Prostate gland (tissue), 2 donors: ENCODE data around the gene OGA. TPM values are rescaled to one million over a fixed set of nuclear protein-coding genes. Genes with fewer than 3 reads are reported as not detected.

ENCODE experiments used
- DNase-seq: peaks from one replicate; pipeline ENCODE4 v3.0.0-alpha.2; 2019; ENCODE audit warnings: low spot score
- H3K27ac ChIP-seq, 2 donors: fragments of 200-600 bp; sonication (generic); 2 replicates each; pipeline ENCODE4 v1.5.1; 2017 to 2019
- H3K27me3 ChIP-seq: fragments of 200-600 bp; sonication (generic); replicated peaks from 2 replicates; pipeline ENCODE4 v1.5.1; 2019; ENCODE audit not compliant: insufficient read depth
- H3K36me3 ChIP-seq, 2 donors: fragments of 200-600 bp; sonication (generic); 1 replicate in 1 of 2; 2 replicates in 1 of 2; pipeline versions ENCODE4 v1.5.1 to v1.8.1; 2017 to 2019
- H3K4me1 ChIP-seq: fragments of 200-600 bp; sonication (generic); replicated peaks from 2 replicates; pipeline ENCODE4 v1.5.1; 2019
- H3K4me3 ChIP-seq, 2 donors: fragments of 200-600 bp; sonication (generic); 2 replicates each; pipeline ENCODE4 v1.5.1; 2017 to 2019
- H3K9me3 ChIP-seq: fragments of 200-600 bp; sonication (generic); 2 replicates; pipeline ENCODE4 v1.5.1; 2017
- POLR2A ChIP-seq: fragments of 450-650 bp; IDR thresholded peaks from one replicate; pipeline ENCODE4 v1.6.1; 2016; ENCODE audit warnings: antibody characterized with exemption, mild to moderate bottlenecking
- POLR2AphosphoS5 ChIP-seq: sonication (generic); formaldehyde crosslinking; IDR thresholded peaks from one replicate; pipeline ENCODE4 v1.6.1; 2017; ENCODE audit warnings: antibody characterized with exemption
- WGBS: methylation state at CpG from one replicate; pipeline ENCODE4 v1.1.5; 2018; 5-methylcytosine and 5-hydroxymethylcytosine counted together
- intact Hi-C: fragments of 100-400 bp; cut with DNase I; formaldehyde crosslinking; loops from one replicate; pipeline ENCODE4 v1.14.2; 2022
- total RNA-seq, 2 donors: library from RNA; depleted of rRNA; stranded (reverse); fragments of >200 nt; gene quantifications; one replicate each; pipeline ENCODE4 v1.1.0, GENCODE V29; 2016
- TF ChIP-seq, protein P1 (sequence below), 4 experiments: fragments of 200-600 bp in 2 of 4; fragments of 450-650 bp in 2 of 4; sonication (generic) in 2 of 4; IDR thresholded peaks; 1 replicate in 3 of 4; 2 replicates in 1 of 4; pipeline ENCODE4 v1.5.1; 2016 to 2019; ENCODE audit warnings: antibody characterized with exemption in 4 of 4, mild to moderate bottlenecking in 2 of 4, moderate library complexity in 2 of 4

Gene OGA
- total RNA-seq, 2 donors from 2014 or later, result 82.5 to 143 TPM

DNA sequence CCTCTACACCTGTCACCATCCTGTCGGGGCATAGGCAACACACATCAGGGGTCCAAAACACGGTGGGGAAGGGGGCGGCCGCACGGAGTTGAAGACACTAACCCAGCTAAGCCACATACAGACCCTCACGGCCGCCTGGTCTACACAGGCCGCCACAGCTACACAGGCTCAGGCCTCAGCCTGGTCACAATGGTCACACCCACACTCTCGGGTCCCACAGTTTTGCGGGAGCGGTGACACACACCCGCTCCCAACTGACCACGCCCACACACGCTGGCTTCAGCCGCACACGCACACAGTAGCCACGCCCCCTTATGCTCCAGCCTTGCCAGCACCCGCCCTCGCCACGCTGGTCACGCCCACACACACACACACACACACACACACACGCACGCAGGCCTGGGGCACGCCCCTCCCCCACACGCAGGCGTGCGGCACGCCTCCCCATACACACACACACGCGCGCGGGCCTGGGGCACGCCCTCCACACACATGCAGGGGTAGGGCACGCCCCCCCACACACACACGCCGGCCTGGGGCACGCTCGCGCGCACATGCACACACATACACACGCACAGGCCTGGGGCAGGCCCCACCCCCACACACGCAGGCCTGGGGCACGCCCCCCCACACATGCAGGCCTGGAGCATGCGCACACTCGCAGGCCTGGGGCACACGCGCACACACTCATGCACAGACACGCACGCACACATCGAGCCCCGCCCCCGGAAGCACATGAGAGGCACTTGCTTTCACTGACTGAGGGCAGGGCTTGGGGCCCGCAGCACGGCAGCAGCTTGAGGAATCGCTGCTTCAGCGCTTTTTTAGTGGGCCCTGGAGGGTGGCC lies 12.3 kb upstream of the OGA start:
- Histone ChIP-seq H3K9me3 (no peaks in the 10 kb centered on the region), H3K27me3 (no peaks in the 10 kb centered on the region), H3K4me3 (peak overlapping the region; percentile 27 to 42), H3K27ac (peak overlapping the region; percentile 61 to 64), H3K36me3 (no peaks in the 10 kb centered on the region), H3K4me1 (no peaks in the 10 kb centered on the region)
- peak; percentile 85 for DNase-seq
- no peak for TF ChIP-seq POLR2A
- peak; percentile 72 for TF ChIP-seq POLR2AphosphoS5
- TF ChIP-seq, protein P1, sequence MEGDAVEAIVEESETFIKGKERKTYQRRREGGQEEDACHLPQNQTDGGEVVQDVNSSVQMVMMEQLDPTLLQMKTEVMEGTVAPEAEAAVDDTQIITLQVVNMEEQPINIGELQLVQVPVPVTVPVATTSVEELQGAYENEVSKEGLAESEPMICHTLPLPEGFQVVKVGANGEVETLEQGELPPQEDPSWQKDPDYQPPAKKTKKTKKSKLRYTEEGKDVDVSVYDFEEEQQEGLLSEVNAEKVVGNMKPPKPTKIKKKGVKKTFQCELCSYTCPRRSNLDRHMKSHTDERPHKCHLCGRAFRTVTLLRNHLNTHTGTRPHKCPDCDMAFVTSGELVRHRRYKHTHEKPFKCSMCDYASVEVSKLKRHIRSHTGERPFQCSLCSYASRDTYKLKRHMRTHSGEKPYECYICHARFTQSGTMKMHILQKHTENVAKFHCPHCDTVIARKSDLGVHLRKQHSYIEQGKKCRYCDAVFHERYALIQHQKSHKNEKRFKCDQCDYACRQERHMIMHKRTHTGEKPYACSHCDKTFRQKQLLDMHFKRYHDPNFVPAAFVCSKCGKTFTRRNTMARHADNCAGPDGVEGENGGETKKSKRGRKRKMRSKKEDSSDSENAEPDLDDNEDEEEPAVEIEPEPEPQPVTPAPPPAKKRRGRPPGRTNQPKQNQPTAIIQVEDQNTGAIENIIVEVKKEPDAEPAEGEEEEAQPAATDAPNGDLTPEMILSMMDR (IDR thresholded peaks at IDR 0.05), result no peak
- intact Hi-C loops, result no loop called here
- 1% methylated on average over 54 of the region's 56 CpGs for WGBS

GRCh38 chr10:101829561-101830315 lies 11.5 kb upstream of the OGA start:
- Histone ChIP-seq H3K27me3 (no peaks in the 10 kb centered on the region), H3K27ac (peak overlapping the region; percentile 61 to 64), H3K4me3 (peak overlapping the region in 1 of 2 donors; percentile 42), H3K9me3 (no peaks in the 10 kb centered on the region), H3K36me3 (no peaks in the 10 kb centered on the region), H3K4me1 (no peaks in the 10 kb centered on the region)
- intact Hi-C loops, result no loop called here
- peak; percentile 58 for DNase-seq
- 12% methylated on average over 24 of the region's 31 CpGs for WGBS
- no peak for TF ChIP-seq POLR2A
- TF ChIP-seq, protein P1 (IDR thresholded peaks at IDR 0.05), result no peak
- no peak for TF ChIP-seq POLR2AphosphoS5

- Histone ChIP-seq H3K4me3 (peak overlapping the region in 1 of 2 donors; percentile 10), H3K36me3 (no peaks in the 10 kb centered on the region), H3K9me3 (no peaks in the 10 kb centered on the region), H3K27me3 (no peaks in the 10 kb centered on the region), H3K4me1 (no peaks in the 10 kb centered on the region), H3K27ac (no peak overlapping the region)
- TF ChIP-seq POLR2A (no peak), POLR2AphosphoS5 (no peak)
- TF ChIP-seq, protein P1 (IDR thresholded peaks at IDR 0.05), result no peak
- intact Hi-C loops, result no loop called here
- WGBS, result 49% methylated on average over 39 of the region's 39 CpGs
- no peak for DNase-seq
These were observed 10.7 kb upstream of the OGA start for GRCh38 chr10:101828766-101829551.

- H3K4me1 ChIP-seq, result no peaks in the 10 kb centered on the region
- DNase-seq, result no peak
- no peaks in the 10 kb centered on the region for H3K36me3 ChIP-seq
- no peak overlapping the region for H3K4me3 ChIP-seq
- no peaks in the 10 kb centered on the region for H3K9me3 ChIP-seq
- WGBS, result 94% methylated on average over 10 of the region's 10 CpGs
- no peaks in the 10 kb centered on the region for H3K27me3 ChIP-seq
- intact Hi-C loops, result no loop called here
- TF ChIP-seq POLR2A, result no peak
- TF ChIP-seq, protein P1 (IDR thresholded peaks at IDR 0.05), result no peak
- TF ChIP-seq POLR2AphosphoS5, result no peak
- H3K27ac ChIP-seq, result no peak overlapping the region
These were observed 9.8 kb upstream of the OGA start for GRCh38 chr10:101827919-101828600.
